NAMALWA (cell line): Measurements from ENCODE around the gene NTM.
"Not testable (repeated sequence)": the region's sequence is repeated elsewhere in the genome, so short reads cannot be mapped to it uniquely, and the experiment has no call there.

Experiments
- DNase-seq: peaks from one replicate; pipeline ENCODE4 v3.0.0-alpha.2; 2015; ENCODE audit warnings: low spot score

Gene NTM

DNA sequence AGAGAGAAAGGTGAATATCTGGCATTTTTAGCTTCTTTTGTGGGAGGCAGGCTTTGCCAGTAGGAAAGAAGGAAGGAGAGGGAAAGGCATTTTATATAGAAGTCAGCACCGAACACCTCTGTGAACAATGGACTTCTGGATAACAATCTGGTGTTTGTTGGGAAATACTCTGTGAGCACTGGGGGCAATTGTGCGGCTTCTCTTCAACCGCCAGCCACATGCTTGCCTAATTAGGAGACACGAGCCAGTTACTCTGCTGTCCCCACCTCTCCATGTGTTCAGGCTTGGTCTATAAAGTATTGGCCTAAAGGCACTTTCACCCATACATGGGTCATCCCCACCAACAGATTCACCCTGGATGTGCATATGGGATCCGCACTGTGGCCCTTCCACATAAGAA is 523.6 kb downstream of the NTM start:
- no peak for DNase-seq

DNA sequence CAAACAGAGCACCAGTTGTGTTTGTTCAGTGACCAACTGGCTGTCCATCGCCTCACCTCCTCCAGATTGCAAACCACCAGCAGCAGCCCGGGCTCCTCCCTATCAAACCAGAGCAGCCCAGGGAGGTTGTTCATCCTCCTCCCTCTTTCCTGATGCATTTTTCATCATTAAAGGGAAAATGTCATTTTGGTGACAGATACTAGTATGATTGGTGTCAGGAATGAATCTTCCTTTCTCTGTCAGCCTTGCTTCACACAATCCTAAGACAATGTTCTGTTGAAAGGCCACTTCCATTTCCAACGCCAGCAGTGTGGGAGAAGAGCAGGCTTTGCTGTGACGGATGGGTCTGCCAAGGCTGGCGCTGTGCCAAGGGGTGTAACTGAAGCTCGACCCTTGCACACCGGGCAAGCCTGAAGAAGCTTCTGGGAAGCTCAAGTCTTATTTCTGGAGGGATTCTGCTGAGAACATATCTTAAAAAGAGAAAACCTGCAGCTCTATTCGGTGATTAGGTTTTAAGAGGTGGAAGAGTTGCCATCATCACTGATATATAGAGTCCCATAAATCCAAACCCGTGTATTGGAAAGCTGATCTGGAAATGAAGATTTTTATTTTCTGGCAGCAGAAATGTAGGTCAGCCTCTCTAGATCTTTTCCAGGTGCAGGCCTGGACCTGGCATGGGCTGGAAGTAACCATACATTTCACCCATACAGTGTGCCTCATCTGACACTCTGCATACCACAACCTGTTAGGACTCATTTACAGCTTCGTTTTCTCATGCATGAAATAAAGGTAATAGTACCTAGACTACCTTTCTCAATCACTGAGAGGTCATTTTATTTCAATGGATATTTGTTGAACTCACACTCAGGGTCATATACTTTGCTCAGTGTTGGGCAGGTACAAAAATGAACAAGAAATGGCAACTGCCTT is 524.5 kb downstream of the NTM start:
- DNase-seq: no peak

DNA sequence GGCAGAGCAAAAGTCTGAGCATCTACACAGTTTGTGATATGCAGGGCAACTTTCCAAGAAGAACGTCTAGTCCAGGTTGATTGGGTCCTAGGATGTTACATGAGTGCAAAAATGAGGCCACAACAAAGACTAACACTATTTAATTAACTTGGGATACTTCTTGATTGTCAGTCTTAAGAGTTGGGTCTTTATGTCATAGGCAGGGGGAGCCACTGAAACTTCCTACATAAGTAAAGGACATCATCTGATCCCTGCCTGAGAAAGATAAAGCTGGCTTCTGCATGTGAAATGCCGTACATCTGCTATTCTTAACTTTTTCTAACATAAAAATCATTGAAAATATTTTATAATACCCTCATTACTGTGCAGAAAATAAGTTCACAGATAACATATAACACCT is 525.5 kb downstream of the NTM start:
- DNase-seq: no peak

DNA sequence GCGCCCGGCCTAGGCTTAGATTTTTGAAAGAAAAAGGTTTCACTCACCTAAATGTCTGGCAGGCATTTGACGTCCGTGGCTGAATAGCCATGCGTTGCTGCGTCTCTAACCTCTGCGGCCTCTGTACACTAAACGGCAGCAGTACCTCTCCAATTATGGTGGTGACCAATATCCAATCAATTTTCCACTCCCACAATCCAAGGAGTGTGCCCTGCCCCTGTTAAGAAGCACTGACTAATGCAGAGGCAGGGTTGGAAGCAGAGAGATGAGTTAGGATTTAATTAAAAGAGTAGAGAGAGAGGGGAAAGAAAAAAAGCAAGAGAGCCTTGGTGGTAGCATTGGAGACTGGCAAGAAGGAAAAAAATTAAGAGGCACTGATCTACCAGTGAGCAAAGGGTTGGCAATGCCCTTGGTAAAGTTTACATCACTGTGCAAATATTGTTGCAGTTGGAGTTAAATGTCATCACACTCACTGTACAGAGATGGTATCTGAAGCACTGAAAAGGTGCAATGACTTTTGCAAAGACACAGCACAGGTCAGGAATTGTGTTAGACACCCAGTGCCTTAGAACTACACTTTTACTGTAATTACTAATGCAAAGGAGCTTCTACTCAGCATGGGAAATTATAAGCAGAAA is 526.7 kb downstream of the NTM start:
- DNase-seq: no peak

DNA sequence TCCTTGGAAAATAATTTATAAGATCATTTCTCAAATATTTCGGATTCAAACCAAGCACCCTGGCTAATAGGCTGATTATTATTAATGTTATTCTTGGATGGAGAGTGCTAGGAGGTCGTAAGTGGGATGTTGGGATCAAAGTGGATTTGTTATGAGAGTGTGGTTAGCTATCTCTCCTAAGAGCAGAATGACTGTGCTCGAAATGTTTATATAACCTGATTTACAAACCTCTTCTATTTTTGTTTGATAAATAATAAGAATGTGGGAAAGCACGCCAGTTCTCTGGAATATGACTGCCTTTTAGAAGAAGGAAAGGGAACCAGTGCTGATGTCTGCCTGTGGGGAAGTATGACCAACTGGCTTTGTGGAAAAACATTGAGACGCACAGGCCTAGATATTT is 527.5 kb downstream of the NTM start:
- no peak for DNase-seq

GRCh38 chr11:131898949-131899348 is 528.5 kb downstream of the NTM start:
- no peak for DNase-seq

- no peak for DNase-seq
Measured at GRCh38 chr11:131899950-131900580, 529.6 kb downstream of the NTM start.

- DNase-seq: no peak
Measured at GRCh38 chr11:131902421-131902820, 532.0 kb downstream of the NTM start.

- DNase-seq: no peak
Measured at GRCh38 chr11:131903074-131903473, 532.7 kb downstream of the NTM start.

GRCh38 chr11:131904756-131905155 is 534.3 kb downstream of the NTM start:
- no peak for DNase-seq

DNA sequence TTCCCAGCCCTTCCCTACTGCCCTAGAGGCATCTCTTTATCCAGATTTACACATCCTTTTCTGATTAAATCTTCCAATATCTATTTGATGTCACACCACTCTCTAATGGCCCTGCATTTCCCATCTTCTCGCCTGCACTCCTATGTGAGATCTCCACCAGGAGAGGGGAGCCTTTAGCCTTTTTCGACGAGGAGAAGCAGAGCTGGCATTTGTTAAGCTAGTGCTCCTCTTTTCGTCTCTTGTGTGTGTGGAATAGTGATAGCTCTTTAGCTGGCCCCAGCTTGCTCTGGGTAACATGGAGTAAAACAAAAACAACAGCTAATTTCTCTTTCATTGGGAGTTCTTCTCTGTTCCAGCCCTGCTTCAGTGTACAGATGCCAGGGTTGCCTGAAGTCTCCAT is 536.5 kb downstream of the NTM start:
- no peak for DNase-seq

GRCh38 chr11:131907371-131907770 is 537.0 kb downstream of the NTM start:
- DNase-seq: no peak

DNA sequence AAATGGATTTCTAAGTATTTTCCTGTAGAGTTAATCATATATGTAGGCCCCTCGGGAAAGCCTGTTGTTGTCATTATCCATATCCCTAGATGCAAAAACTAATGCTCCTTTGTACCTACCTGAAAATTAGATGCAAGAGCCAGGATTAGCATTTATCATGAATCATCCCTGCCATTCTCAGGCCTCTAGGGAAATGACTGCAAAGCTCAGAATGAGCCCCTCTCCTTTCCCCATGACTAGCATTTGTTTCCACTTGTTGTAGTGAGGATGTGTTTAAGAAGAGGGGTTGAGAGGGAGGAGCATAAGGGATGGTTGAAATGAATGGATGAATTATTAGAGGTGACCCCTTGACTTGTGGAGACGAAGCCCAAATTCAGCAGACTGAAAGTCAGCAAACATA is 537.9 kb downstream of the NTM start:
- DNase-seq: no peak

DNA sequence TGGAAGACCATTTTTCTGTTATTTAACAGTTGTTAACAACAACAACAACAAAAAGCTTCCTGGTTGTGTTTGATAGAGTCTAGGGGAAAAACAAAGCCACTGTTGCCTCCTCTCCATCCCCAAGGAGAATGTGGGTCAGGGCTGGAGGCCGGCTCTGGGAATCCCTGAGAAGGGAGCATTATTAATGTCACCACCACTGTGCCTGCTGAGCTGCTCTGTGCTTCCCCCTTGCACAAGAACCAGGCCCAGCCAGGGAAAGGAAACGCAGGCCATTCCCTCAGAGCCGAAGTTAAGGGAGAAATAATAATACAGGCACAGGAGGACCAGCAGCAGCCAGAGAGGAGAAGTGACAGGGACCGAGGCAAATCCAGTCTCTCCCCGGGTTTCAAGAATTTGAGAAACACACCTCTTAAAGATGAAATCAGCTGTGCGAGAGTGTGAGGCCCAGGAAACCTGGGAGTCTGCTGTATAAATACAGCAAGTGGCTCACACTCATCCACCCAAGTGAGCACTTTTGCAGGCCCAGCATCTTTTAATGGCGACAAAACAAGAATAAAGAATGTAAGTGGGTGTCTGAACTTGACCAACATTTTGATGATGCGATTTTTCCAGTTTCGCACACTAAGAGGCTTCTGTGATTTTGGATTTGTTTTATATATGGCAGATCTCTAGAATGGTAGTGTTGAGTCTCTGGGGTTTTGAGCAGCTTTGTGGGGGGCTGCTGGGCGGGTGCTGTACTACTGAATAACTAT is 539.2 kb downstream of the NTM start:
- DNase-seq: no peak

- DNase-seq: no peak
Measured at GRCh38 chr11:131910178-131910522, 539.7 kb downstream of the NTM start.

GRCh38 chr11:131910523-131911387 is 540.3 kb downstream of the NTM start:
- DNase-seq: no peak

DNA sequence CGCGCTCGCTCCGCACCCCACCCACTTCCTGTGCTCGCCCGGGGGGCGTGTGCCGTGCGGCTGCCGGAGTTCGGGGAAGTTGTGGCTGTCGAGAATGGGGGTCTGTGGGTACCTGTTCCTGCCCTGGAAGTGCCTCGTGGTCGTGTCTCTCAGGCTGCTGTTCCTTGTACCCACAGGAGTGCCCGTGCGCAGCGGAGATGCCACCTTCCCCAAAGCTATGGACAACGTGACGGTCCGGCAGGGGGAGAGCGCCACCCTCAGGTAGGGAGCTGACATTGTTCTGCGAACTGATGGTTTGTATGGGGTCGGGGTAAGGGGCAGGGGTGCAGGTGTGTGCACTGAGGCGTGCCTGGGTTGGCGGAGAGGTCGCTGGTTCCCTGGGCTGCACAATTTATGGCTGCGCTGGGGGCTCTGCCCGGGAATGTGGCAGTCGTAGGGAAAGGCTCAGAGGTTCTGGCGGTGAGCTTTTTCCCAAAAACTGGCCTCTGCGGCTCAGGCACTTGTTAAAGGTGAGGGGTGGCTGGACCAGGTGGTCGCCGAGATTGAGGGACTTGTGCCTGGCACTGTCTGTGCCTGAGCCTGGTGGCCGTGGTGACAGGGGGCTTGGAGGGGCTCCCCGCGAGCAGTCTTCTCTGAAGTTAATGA is 541.1 kb downstream of the NTM start:
- not testable (repeated sequence) for DNase-seq

- no peak for DNase-seq
Measured at GRCh38 chr11:131912134-131912533, 541.7 kb downstream of the NTM start.

DNA sequence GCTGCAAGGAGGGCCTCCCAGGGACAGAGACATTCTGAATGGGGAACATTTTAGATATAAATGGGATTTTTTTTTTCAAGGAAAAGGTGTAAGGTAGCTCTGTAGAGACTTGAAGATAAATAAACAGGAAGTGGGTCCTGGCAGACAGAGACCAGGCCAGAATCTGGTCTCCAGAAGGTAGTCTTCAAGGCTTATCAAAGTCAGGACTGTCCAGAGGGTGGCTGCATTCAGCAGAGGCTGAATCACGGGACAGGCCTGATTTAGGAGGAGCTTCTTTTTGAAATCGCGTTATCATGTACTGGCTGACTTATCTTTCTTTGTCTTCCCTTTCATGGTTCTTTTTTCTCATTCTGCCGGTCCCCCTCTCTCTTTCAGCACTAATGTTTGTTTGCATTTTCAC is 542.9 kb downstream of the NTM start:
- no peak for DNase-seq

GRCh38 chr11:131914361-131914774 is 544.0 kb downstream of the NTM start:
- DNase-seq: peak; percentile 21

DNA sequence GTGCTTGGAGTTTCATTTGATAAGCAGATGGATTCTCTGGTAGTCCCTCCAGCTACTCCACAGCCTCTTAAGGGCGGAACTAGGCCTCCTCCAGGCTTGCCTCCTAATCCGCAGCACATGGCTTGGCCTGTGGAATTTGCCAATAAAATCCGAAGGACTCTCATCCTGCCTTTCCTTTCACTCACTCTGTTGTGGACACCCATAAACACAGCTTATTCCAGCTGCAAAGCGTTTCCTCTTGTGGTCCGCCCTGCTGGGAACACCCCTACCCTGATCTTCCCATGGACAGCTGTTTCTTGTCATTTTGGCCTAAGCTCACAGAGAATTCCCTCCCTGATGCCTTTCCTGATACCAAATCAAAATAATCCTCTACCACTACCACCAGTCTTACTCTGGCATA is 546.2 kb downstream of the NTM start:
- no peak for DNase-seq
